Measurements from ENCODE around the gene MSGN1.

DNA sequence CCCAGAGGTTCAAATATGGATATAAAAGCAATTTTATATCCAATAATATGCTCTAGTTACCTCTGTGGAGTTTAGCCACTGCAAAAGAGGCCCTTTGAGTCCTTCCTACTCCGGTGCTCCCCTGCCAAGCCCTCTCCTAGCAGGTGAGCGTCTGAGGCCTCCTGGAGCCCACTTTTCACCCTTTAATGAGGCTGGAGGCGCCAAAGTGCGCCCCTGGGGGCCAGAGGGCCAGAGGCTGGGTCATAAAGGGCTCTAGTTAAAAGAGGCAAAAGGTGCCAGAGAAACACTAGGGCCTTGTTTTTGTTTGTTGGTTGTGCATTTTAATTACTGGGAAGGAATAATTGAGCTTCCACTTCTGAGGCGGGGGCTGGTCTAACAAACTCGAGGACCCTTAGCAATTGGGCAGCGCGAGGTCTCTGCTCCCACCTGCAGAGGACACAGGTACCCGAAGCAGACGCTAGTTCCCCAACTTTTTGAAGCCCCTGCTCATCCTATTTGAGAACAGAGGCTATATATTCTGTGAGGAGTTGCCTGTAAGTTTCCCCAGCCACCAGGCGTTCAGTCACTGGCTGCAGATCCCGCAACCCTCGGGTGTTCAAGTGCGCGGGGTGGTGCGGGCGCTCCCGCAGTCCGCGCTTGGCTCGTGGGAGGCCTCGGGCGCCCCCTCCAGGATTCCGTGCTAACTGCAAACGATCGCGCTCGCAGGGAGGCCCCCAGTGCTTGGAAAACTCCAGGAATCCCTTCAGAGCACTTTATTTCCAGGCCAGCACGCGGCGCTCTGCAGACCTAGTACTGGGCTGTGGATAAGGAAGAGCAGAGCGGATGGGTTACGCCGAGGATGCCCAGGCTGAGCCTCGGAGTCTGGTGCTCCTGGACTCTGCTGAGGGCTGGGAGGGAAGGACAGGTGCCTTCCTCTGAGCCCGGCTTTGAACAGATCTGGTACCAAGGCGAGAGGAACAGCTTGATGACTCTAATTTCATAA lies 14.1 kb downstream of the MSGN1 start:
- TF ChIP-seq, protein P1, sequence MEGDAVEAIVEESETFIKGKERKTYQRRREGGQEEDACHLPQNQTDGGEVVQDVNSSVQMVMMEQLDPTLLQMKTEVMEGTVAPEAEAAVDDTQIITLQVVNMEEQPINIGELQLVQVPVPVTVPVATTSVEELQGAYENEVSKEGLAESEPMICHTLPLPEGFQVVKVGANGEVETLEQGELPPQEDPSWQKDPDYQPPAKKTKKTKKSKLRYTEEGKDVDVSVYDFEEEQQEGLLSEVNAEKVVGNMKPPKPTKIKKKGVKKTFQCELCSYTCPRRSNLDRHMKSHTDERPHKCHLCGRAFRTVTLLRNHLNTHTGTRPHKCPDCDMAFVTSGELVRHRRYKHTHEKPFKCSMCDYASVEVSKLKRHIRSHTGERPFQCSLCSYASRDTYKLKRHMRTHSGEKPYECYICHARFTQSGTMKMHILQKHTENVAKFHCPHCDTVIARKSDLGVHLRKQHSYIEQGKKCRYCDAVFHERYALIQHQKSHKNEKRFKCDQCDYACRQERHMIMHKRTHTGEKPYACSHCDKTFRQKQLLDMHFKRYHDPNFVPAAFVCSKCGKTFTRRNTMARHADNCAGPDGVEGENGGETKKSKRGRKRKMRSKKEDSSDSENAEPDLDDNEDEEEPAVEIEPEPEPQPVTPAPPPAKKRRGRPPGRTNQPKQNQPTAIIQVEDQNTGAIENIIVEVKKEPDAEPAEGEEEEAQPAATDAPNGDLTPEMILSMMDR (IDR thresholded peaks at IDR 0.05), result peak; percentile 83 to 88 (median 84)
- TF ChIP-seq POLR2A (IDR thresholded peaks at IDR 0.05), result no peak
- TF ChIP-seq POLR2AphosphoS5 (IDR thresholded peaks at IDR 0.05), result no peak
